ENCODE measurements around the gene GJC3. TPM values are rescaled to one million over a fixed set of nuclear protein-coding genes. Genes with fewer than 3 reads are reported as not detected.

Gene GJC3
- total RNA-seq, 1 experiment from 2014 or later = 2.3 TPM

GRCh38 chr7:99943641-99944496 lies 14.4 kb upstream of the GJC3 start:
- H3K36me3 Mint-ChIP-seq (ENCODE audit: insufficient read depth in 1 of 3, low read depth in 3 of 3) = peaks cover 18 to 52% (median 31%) of the 10 kb centered on the region in 3 experiments
- H3K4me1 Mint-ChIP-seq = peaks cover 26 to 41% of the 10 kb centered on the region in 2 experiments
- peak overlapping the region; percentile 72 for H2AK5ac ChIP-seq (ENCODE audit: insufficient read length, low read length)
- peak overlapping the region; percentile 23 for H3K56ac ChIP-seq (ENCODE audit: insufficient read length, low read depth, low read length)
- no CpG with 5 or more reads among the region's 14 CpGs for WGBS (ENCODE audit: extremely low coverage, insufficient read length, low lambda C conversion rate)
- peak overlapping the region; percentile 67 for H3T11ph ChIP-seq (ENCODE audit: low read length)
- H3K4me2 ChIP-seq (ENCODE audit: insufficient read depth, insufficient read length, low read length) = peak overlapping the region; percentile 40
- H2AFZ ChIP-seq (ENCODE audit: low read length) = no peak overlapping the region
- H3K9me3 ChIP-seq (ENCODE audit: control insufficient read depth, low read depth, low read length) = no peaks in the 10 kb centered on the region
- peak overlapping the region; percentile 96 for H3K18ac ChIP-seq (ENCODE audit: insufficient read length, low read depth, low read length)
- peak overlapping the region; percentile 56 to 57 for H3K4me3 Mint-ChIP-seq
- peak overlapping the region; percentile 75 for H4K91ac ChIP-seq (ENCODE audit: insufficient read length, low read depth, low read length)
- peak overlapping the region; percentile 94 for H2BK12ac ChIP-seq (ENCODE audit: insufficient read length, low read depth, low read length)
- no peak for TF ChIP-seq CTCF (conservative IDR thresholded peaks at IDR 0.05)
- peak overlapping the region; percentile 85 for H2BK120ac ChIP-seq (ENCODE audit: low read depth, low read length, poor library complexity, severe bottlenecking)
- DNase-seq = peak; percentile 98
- H3K27ac ChIP-seq (ENCODE audit: insufficient read length, low read depth, low read length) = peak overlapping the region; percentile 100
- H3K79me1 ChIP-seq (ENCODE audit: insufficient read depth, low read depth, low read length, poor library complexity, severe bottlenecking) = no peaks in the 10 kb centered on the region
- H4K5ac ChIP-seq (ENCODE audit: insufficient read length, low read depth, low read length) = peak overlapping the region; percentile 75
- H2BK20ac ChIP-seq (ENCODE audit: low read depth, low read length, poor library complexity, severe bottlenecking) = no peak overlapping the region
- H2BK5ac ChIP-seq (ENCODE audit: insufficient read length, low read length) = peak overlapping the region; percentile 86
- H3K4me1 ChIP-seq (ENCODE audit: insufficient read depth, low read length) = peaks cover 11% of the 10 kb centered on the region; the same call in 1 of the 2 replicates
- H3K23ac ChIP-seq (ENCODE audit: insufficient read length, low read depth, low read length) = no peak overlapping the region
- H3K9me3 Mint-ChIP-seq = peaks cover 36 to 48% of the 10 kb centered on the region in 2 experiments
- H3K27me3 Mint-ChIP-seq (ENCODE audit: low read depth) = peaks cover 4% of the 10 kb centered on the region
- H3K9ac ChIP-seq (ENCODE audit: extremely low read depth, insufficient read length, low read length) = peak overlapping the region; percentile 16
- H3K14ac ChIP-seq (ENCODE audit: insufficient read depth, low read length) = peak overlapping the region; percentile 83
- H3K27me3 ChIP-seq (ENCODE audit: insufficient read depth, low read length) = no peaks in the 10 kb centered on the region
- peak overlapping the region; percentile 99 to 100 (median 100) for H3K27ac Mint-ChIP-seq
- no peak overlapping the region; the same call in 1 of the 2 replicates for H3K4ac ChIP-seq (ENCODE audit: low read depth, low read length)
- no peaks in the 10 kb centered on the region for H3K79me2 ChIP-seq (ENCODE audit: insufficient read depth, low read length)
- no peak overlapping the region for H2BK15ac ChIP-seq (ENCODE audit: low read depth, low read length)
- no peaks in the 10 kb centered on the region for H3K23me2 ChIP-seq (ENCODE audit: insufficient read length, low read depth, low read length, poor library complexity, severe bottlenecking)
- H4K8ac ChIP-seq (replicated peaks; ENCODE audit: insufficient read length, low read depth, low read length) = no peak overlapping the region
- no peaks in the 10 kb centered on the region for H4K20me1 ChIP-seq (ENCODE audit: control insufficient read depth, insufficient read depth, insufficient read length)
